ENCODE data around the gene FBXO42. TPM values are rescaled to one million over a fixed set of nuclear protein-coding genes. Genes with fewer than 3 reads are reported as not detected.

FBXO42 gene
- total and polyA plus RNA-seq, 9 of the 15 experiments (the other 6 are each of a cell fraction or from before 2014, with no cell fraction given) = 7.2 to 24.8 (median 17.4) TPM

GRCh38 chr1:16294219-16295212, 57.8 kb downstream of the FBXO42 start (continued):
- TF ChIP-seq NR2F6 (CRISPR knock-in tag; IDR thresholded peaks at IDR 0.05) (no peak), SNRNP70 (optimal IDR thresholded peaks at IDR 0.05; ENCODE audit: low read depth, low read length) (no peak), MAFG (tag; conservative IDR thresholded peaks at IDR 0.05) (peak; percentile 58), AFF4 (CRISPR knock-in tag; IDR thresholded peaks at IDR 0.05) (no peak), ARID4B (CRISPR knock-in tag; IDR thresholded peaks at IDR 0.05) (no peak), KLF6 (CRISPR knock-in tag; IDR thresholded peaks at IDR 0.05; ENCODE audit: borderline replicate concordance) (no peak), U2AF2 (optimal IDR thresholded peaks at IDR 0.05; ENCODE audit: low read depth, low read length) (no peak), C11orf30 (IDR thresholded peaks at IDR 0.05; ENCODE audit: low read depth) (peak; percentile 76), ZNF133 (CRISPR knock-in tag; IDR thresholded peaks at IDR 0.05) (no peak), HOMEZ (CRISPR knock-in tag; IDR thresholded peaks at IDR 0.05) (no peak), GATAD2B (IDR thresholded peaks at IDR 0.05; ENCODE audit: borderline replicate concordance) (no peak), HDAC8 (tag; IDR thresholded peaks at IDR 0.05) (no peak), SMARCB1 (IDR thresholded peaks at IDR 0.05; ENCODE audit: insufficient read length, low read depth) (no peak), ZNF316 (IDR thresholded peaks at IDR 0.05) (peak; percentile 84), TBL1XR1 (IDR thresholded peaks at IDR 0.05; ENCODE audit: low read length in 2 of 2) (no peak), ARID3B (CRISPR knock-in tag; IDR thresholded peaks at IDR 0.05; ENCODE audit: borderline replicate concordance) (no peak)

All from K562 (cell line).